IMR-90 (cell line): ENCODE data around the gene PCDHGA2.
"Not testable (repeated sequence)": the region's sequence is repeated elsewhere in the genome, so short reads cannot be mapped to it uniquely, and the experiment has no call there.

ENCODE experiments used
- CHD1 ChIP-seq: IDR thresholded peaks from 2 replicates; pipeline ENCODE4 v1.6.1; 2012; ENCODE audit warnings: low read depth, low read length, improper control_type of control experiment
- CTCF ChIP-seq: conservative IDR thresholded peaks from 2 replicates; pipeline ENCODE4 v1.5.1; 2012; ENCODE audit warnings: mild to moderate bottlenecking, low read depth, low read length, improper control_type of control experiment

GRCh38 chr5:141346017-141346416 lies 7.5 kb downstream of the PCDHGA2 start:
- not testable (repeated sequence) for TF ChIP-seq CTCF, CHD1
